Testis (tissue), 3 donors: ENCODE results near the gene DERA. TPM values are rescaled to one million over a fixed set of nuclear protein-coding genes. Genes with fewer than 3 reads are reported as not detected.

Source experiments
- DNase-seq: peaks from one replicate; pipeline ENCODE4 v3.0.0-alpha.2; 2019
- H3K27ac ChIP-seq, 2 donors: fragments of 200-600 bp; sonication (generic); one replicate each; pipeline ENCODE4 v1.5.1; 2019
- H3K27me3 ChIP-seq: fragments of 200-600 bp; sonication (generic); one replicate; pipeline ENCODE4 v1.5.1; 2019
- H3K36me3 ChIP-seq: fragments of 200-600 bp; sonication (generic); one replicate; pipeline ENCODE4 v1.5.1; 2017; ENCODE audit warnings: low read depth; ENCODE audit errors: missing control alignments
- H3K4me1 ChIP-seq: fragments of 200-600 bp; sonication (generic); one replicate; pipeline ENCODE4 v1.5.1; 2019
- H3K4me3 ChIP-seq, 2 donors: fragments of 200-600 bp; sonication (generic); one replicate each; pipeline ENCODE4 v1.5.1; 2017 to 2019
- H3K9me3 ChIP-seq: fragments of 200-600 bp; sonication (generic); one replicate; pipeline ENCODE4 v1.5.1; 2017
- POLR2A ChIP-seq: fragments of 450-650 bp; IDR thresholded peaks from one replicate; pipeline ENCODE4 v1.6.1; 2017; ENCODE audit warnings: antibody characterized with exemption, mild to moderate bottlenecking, moderate library complexity
- WGBS, 2 donors: methylation state at CpG; one replicate each; pipeline ENCODE4 v1.1.5; 2018; 5-methylcytosine and 5-hydroxymethylcytosine counted together
- intact Hi-C: fragments of 100-400 bp; cut with DNase I; formaldehyde crosslinking; loops from one replicate; pipeline ENCODE4 v1.15.1; 2023; ENCODE audit warnings: low total_unique reads
- polyA plus RNA-seq: library from polyadenylated mRNA; stranded (reverse); fragments of 350-450 nt; fragmentation: Illumina TruSeq; extraction: RNeasy Lipid Tissue Mini Kit (QIAGEN cat#74804); gene quantifications from one replicate; pipeline ENCODE4 v1.2.3, GENCODE V29; 2014; ENCODE audit warnings: low read depth, low replicate concordance; ENCODE audit not compliant: insufficient read depth
- total RNA-seq, 2 donors: library from RNA; depleted of rRNA; stranded (reverse); fragments of >200 nt; gene quantifications; one replicate each; pipeline ENCODE4 v1.2.3, GENCODE V29; 2016
- TF ChIP-seq, protein P1 (sequence below), 3 experiments: fragments of 450-650 bp in 2 of 3; fragments of 200-600 bp in 1 of 3; sonication (generic) in 1 of 3; IDR thresholded peaks; one replicate each; pipeline ENCODE4 v1.5.1; 2016 to 2019; ENCODE audit warnings: antibody characterized with exemption in 3 of 3, mild to moderate bottlenecking in 2 of 3, moderate library complexity in 1 of 3

Gene DERA
- total and polyA plus RNA-seq, 3 donors from 2014 or later: 14.0 to 21.3 (median 19.0) TPM

DNA sequence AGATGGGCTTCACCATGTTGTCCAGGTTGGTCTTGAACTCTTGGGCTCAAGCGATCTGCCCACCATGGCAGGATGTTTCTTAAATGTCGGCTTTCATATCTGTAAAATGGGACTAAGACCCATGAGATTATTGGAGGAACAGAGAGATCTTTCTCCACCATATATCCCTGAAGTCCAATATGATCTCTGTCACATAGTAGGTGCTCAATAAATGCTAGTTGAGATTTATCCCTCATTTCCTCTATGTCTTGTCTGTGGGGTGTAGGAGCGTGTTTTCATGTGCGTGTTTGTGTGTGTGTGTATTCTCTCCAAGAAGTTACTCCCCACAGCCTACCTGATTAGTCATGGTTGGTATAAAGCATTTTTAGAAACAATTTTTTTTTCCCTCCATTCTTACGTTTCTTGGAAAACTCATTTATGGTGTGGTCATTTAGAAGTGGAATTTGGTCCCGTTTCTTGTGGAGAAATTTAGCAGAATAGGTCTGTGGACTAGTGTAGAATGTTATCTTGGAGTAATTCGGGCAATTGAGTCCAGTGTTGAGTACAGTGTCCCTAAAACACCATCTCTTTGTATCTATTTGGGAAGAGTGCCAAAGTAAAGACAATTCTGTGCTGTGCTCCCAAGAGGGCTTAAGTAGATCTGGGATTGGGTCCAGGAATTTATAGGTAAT, 24.6 kb upstream of the DERA start:
- intact Hi-C loops: no loop called here
- no peak for DNase-seq
- TF ChIP-seq, protein P1, sequence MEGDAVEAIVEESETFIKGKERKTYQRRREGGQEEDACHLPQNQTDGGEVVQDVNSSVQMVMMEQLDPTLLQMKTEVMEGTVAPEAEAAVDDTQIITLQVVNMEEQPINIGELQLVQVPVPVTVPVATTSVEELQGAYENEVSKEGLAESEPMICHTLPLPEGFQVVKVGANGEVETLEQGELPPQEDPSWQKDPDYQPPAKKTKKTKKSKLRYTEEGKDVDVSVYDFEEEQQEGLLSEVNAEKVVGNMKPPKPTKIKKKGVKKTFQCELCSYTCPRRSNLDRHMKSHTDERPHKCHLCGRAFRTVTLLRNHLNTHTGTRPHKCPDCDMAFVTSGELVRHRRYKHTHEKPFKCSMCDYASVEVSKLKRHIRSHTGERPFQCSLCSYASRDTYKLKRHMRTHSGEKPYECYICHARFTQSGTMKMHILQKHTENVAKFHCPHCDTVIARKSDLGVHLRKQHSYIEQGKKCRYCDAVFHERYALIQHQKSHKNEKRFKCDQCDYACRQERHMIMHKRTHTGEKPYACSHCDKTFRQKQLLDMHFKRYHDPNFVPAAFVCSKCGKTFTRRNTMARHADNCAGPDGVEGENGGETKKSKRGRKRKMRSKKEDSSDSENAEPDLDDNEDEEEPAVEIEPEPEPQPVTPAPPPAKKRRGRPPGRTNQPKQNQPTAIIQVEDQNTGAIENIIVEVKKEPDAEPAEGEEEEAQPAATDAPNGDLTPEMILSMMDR (IDR thresholded peaks at IDR 0.05): no peak
- no peak for TF ChIP-seq POLR2A
- Histone ChIP-seq H3K4me1 (peaks cover 10% of the 10 kb centered on the region), H3K4me3 (no peak overlapping the region), H3K27ac (peak overlapping the region in 1 of 2 donors; percentile 22), H3K27me3 (no peaks in the 10 kb centered on the region), H3K9me3 (no peaks in the 10 kb centered on the region), H3K36me3 (no peaks in the 10 kb centered on the region)
- 75 to 81% methylated on average over 7 of the region's 7 CpGs for WGBS, 2 donors

DNA sequence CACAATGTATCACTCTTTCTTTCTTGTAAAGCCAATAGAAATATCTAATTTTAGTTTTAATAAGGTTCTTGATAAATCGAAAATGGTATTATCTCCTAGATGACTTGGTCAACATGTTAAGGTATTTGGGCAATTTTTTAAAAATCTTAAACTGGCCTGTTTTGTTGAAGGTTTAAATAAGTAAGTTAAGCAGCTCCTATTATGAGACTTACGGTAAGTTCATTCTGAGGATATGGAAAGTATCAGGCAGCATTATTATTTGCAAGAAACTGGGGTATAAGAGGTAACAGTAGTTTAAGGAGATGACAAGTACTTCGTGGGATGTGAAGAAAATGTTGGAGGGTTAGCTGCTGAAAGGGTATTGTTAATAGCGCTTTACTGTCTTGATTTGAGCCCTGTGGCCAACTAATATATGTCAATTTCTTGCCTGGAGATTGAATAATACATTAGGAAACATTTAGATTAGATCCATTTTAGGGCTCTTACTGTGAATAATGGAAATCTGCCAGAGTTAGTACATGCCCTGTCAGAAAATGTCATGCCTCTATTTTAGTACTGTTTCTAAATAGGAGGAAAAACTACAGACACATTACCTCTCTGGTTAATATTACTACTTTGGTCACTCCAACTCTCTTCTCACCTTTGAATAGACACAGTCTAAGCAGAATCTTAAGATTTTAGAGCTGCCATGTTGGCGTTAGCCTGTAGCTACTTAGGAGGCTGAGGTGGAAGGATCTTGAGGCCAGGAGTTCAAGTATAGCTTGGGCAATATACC, 23.9 kb upstream of the DERA start:
- H3K9me3 ChIP-seq: no peaks in the 10 kb centered on the region
- no peak overlapping the region for H3K4me3 ChIP-seq
- no peaks in the 10 kb centered on the region for H3K36me3 ChIP-seq
- TF ChIP-seq POLR2A: no peak
- TF ChIP-seq, protein P1 (IDR thresholded peaks at IDR 0.05): no peak
- H3K27ac ChIP-seq: peak overlapping the region in 1 of 2 donors; percentile 22
- intact Hi-C loops: no loop called here
- peaks cover 10% of the 10 kb centered on the region for H3K4me1 ChIP-seq
- WGBS, 2 donors: 66 to 74% methylated on average over 5 of the region's 5 CpGs
- no peaks in the 10 kb centered on the region for H3K27me3 ChIP-seq
- DNase-seq: no peak

- H3K4me1 ChIP-seq: no peaks in the 10 kb centered on the region
- H3K27ac ChIP-seq: no peak overlapping the region
- no peak for DNase-seq
- H3K27me3 ChIP-seq: no peaks in the 10 kb centered on the region
- 78 to 86% methylated on average over 5 of the region's 5 CpGs for WGBS, 2 donors
- no peak overlapping the region for H3K4me3 ChIP-seq
- intact Hi-C loops: no loop called here
- TF ChIP-seq, protein P1 (IDR thresholded peaks at IDR 0.05): no peak
- no peak for TF ChIP-seq POLR2A
- H3K36me3 ChIP-seq: no peaks in the 10 kb centered on the region
- H3K9me3 ChIP-seq: no peaks in the 10 kb centered on the region
Observed at GRCh38 chr12:15892645-15893259, 18.4 kb upstream of the DERA start.

- no peak for DNase-seq
- H3K36me3 ChIP-seq: no peaks in the 10 kb centered on the region
- intact Hi-C loops: no loop called here
Observed at GRCh38 chr12:15893260-15893659, 17.9 kb upstream of the DERA start.

More at GRCh38 chr12:15893260-15893659, 17.9 kb upstream of the DERA start:
- Histone ChIP-seq H3K4me3 (no peak overlapping the region), H3K27me3 (no peaks in the 10 kb centered on the region), H3K27ac (no peak overlapping the region), H3K9me3 (no peaks in the 10 kb centered on the region), H3K4me1 (peaks cover 2% of the 10 kb centered on the region)
- TF ChIP-seq, protein P1 (IDR thresholded peaks at IDR 0.05): no peak
- no peak for TF ChIP-seq POLR2A
- WGBS, 2 donors: 79 to 83% methylated on average over 3 of the region's 3 CpGs
